HG03095 (cell line): Measurements from ENCODE around the gene SENP3.

Source experiments
- ATAC-seq: cut with Tn5 transposase; IDR thresholded peaks from one replicate; pipeline ENCODE4 v1.9.1; 2021; ENCODE audit warnings: moderate library complexity; ENCODE audit not compliant: unreplicated experiment

The SENP3 gene

DNA sequence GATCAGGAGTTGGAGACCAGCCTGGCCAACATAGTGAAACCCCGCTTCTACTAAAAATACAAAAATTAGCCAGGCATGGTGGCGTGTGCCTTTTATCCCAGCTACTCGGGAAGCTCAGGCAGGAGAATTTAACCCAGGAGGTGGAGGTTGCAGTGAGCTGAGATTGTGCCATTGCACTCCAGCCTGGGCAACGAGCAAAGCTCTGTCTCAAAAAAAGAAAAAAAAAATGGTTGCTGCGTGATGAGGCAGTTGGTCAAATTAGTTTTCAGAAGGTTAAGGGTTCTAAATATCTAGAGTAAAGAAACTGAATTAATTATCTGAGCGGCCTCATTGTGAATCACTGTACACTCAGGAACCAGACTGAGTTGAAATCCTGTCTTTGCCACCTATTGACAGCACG is 14.2 kb downstream of the SENP3 start:
- ATAC-seq = no peak

GRCh38 chr17:7576432-7576937 is 14.8 kb downstream of the SENP3 start:
- ATAC-seq = no peak

- ATAC-seq = no peak
Observed at GRCh38 chr17:7577327-7578199, 15.8 kb downstream of the SENP3 start.

DNA sequence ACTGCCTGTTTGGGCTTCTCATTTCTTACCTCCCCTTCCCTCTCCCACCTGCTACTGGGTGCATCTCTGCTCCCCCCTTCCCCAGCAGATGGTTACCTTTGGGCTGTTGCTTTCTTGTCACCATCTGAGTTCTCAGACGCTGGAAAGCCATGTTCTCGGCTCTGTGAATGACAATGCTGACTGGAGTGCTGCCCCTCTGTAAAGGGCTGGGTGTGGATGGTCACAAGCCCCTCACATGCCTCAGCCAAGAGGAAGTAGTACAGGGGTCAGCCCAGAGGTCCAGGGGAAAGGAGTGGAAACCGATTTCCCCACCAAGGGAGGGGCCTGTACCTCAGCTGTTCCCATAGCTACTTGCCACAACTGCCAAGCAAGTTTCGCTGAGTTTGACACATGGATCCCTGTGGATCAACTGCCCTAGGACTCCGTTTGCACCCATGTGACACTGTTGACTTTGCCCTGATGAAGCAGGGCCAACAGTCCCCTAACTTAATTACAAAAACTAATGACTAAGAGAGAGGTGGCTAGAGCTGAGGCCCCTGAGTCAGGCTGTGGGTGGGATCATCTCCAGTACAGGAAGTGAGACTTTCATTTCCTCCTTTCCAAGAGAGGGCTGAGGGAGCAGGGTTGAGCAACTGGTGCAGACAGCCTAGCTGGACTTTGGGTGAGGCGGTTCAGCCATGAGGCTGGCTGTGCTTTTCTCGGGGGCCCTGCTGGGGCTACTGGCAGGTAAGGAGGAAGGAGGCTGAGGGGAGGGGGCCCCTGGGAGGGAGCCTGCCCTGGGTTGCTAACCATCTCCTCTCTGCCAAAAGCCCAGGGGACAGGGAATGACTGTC is 17.5 kb downstream of the SENP3 start, which contains the start of gene CD68:
TSS of gene CD68 (plus strand) at position 638 of the 833 bp plus-strand sequence. CDS start at position 678, 40 bp downstream.
- no peak for ATAC-seq

GRCh38 chr17:7579834-7580603 is 18.3 kb downstream of the SENP3 start:
- no peak for ATAC-seq

DNA sequence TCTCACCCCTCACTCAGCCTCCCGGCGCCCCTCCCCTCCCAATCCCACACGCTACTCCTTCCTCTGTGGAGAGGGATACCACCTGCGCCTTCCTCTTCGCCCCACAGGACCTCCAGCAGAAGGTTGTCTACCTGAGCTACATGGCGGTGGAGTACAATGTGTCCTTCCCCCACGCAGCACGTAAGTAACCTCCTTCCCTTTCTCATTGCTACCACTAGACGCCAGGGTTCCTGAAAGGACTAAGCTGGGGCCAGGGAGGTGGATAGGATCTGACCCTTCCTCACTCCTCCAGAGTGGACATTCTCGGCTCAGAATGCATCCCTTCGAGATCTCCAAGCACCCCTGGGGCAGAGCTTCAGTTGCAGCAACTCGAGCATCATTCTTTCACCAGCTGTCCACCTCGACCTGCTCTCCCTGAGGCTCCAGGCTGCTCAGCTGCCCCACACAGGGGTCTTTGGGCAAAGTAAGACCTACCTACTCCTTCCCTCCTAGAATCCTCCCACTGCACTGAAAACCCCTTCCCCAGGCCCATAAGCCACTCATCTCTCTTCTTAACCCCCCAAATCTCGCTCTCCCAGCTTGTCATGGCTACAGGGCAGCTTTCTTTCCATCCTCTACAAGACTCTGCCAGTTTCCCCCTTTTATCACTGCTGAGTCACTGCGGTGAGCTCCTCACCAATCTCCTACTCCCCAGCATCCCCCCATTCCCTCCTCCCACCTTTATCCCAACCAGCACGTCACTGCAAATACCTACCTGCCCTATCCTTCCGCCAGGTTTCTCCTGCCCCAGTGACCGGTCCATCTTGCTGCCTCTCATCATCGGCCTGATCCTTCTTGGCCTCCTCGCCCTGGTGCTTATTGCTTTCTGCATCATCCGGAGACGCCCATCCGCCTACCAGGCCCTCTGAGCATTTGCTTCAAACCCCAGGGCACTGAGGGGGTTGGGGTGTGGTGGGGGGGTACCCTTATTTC is 19.2 kb downstream of the SENP3 start:
- ATAC-seq = no peak

DNA sequence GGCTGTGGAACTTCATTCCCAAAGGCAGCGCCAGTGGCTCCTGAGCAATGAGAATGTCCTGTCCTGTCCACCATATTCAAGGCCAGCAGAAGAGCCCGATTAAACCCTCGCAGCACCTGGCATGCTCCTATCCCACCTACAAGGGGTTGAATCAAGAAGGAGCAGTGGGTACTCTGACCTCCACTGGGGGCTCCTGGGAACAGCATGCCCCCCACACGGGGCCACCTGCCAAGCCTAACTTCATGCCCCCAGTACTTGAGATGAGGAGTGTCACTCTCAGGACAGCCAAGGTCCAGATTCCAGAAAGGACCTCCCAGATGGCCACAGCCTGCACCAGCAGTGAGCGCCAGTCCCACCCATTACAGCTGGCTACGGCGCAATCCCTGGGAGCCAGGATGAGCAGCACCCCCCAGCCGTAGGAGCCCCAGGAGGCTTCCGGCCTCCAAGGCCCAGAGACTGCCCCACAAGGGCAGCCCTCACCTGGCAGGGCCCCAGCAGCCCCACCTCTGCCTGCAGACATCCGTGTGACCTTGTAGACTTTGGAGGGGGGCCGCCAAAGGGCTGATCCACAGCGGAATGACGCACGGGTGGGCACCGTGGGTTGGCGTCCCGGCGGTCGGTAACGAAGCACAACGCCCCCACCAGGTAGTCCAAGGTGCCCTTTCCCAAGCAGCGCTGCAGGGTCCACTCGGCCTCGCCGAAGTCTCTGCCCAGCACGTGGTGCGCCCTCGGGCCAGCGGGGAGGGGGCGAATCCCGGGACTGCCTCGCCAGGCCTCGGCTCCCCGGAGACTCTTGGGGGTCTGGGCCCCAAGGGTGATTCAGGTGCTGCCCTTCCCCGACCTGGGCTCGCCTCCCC is 20.9 kb downstream of the SENP3 start:
- no peak for ATAC-seq

GRCh38 chr17:7583253-7584109 is 21.8 kb downstream of the SENP3 start, which contains the start of gene MPDU1:
Gene MPDU1 (plus strand): TSS chr17:7583852. CDS start chr17:7583863, 11 bp downstream.
- peak; percentile 54 for ATAC-seq

DNA sequence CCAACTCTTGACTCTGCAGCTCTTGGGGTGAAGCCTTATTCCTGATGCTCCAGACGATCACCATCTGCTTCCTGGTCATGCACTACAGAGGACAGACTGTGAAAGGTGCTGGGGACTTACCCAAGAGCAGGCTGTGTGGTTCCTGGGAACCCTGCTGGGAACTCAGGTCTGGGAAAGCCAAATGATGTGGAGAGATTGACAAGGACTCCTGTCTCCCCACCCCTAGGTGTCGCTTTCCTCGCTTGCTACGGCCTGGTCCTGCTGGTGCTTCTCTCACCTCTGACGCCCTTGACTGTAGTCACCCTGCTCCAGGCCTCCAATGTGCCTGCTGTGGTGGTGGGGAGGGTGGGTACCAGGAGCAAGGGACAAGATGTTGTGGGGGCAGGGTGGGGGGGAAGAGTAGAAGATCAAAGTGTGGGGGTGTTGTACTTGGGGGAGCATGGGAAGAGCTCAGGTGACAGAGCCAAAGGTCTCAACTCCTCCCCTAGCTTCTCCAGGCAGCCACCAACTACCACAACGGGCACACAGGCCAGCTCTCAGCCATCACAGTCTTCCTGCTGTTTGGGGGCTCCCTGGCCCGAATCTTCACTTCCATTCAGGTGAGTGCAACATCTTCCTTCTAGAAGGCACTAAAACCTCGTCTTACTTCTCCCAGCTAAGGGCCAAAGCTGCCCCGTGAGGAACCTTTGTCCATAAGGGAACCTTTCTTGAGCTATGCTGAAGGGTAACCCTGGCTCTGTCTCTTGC is 25.1 kb downstream of the SENP3 start:
- no peak for ATAC-seq

GRCh38 chr17:7587420-7588151 is 25.9 kb downstream of the SENP3 start:
- no peak for ATAC-seq

GRCh38 chr17:7588553-7589203 is 27.0 kb downstream of the SENP3 start:
- ATAC-seq = no peak

DNA sequence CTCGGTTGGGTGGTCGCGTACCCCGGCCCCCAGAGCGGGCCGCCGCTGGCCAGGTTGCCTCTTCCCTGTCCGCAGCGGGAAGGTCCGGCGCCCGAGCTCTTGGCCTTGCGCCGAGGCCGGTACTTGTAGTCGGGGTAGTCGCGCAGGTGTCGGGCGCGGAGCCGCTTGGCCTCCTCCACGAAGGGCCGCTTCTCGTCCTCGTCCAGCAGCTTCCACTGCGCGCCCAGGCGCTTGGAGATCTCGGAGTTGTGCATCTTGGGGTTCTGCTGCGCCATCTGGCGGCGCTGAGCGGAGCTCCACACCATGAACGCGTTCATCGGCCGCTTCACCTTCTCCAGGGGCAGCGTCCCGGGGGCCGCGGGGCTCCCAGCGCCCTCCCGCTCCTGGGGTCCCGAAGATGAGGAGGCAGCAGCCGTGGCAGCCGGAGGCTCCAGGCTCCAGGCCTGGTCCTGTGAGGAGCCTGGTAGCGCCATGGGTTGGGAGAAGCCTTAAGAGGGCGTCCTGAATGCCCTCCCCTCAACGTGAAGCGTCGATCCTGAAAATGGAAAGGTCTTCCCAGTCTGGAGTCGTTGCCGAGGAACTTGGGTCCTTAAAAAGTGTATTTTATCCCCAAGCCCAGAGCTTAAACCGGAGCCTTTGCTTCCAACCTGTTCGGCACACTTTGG is 27.6 kb downstream of the SENP3 start:
- ATAC-seq = no peak

DNA sequence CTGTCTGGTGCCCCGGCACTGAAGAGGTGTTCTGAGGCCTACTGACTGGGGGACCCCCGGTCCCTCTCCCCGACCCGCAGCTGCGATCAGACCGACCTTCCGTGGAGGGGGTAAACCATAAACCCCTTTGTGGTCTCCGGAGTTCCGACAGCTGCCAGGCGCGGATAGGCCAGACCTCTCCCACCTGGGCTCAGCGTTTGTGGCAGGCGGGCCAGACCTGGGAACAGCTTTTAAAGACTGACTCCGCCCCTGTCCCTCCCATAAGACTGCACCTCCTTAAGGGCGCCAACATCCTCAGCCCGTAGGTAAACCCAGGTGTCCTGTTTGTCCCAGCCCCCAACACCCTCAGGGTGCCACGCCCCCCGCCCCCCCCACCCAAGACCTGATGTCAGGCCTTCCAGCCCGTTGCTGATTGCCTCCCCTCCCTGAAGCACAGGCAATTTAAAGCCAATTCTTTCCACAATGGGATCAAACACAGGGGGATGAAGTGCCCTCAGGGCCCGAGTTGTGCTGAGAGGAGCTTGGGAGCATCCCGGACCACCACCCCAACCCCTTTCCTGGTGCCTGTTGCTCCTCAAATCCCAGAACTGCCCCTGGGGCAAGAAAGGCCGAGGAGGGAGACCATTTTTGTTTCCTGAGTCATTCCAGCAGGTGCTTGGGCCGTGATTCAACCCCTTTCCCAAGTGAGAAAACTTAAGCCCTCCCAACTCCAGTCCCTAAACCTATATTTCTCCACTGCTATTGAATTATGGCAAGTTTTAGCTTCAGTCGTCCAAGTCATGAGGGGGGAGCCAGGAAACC is 28.4 kb downstream of the SENP3 start, which contains the start of gene SOX15:
TSS of gene SOX15 (minus strand) at position 204 of the 801 bp plus-strand sequence. CDS start 418 bp downstream, outside the sequence.
- no peak for ATAC-seq

DNA sequence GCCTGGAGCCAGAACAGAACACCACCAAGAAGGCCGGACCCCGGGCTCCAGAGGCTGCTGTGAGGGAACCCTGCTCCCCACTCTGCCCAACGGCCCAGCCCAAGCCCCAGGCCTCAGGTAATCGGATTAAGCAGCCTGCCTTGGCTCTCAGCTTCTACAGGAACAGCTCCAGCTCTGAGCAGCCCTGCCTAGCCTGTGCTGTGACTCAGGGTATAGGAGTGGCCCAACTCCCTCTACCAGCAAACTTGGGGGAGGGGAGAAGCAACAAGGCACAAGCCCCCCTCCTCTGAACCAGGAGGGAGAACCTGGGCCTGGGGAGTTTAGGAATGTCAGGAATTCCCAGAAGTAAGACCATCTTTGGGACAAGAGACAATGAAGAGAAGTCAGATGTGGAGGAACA is 29.0 kb downstream of the SENP3 start:
- ATAC-seq = no peak
